Forelimb muscle (tissue), 1 donor: ENCODE measurements around the gene EBF3. TPM values are rescaled to one million over a fixed set of nuclear protein-coding genes. Genes with fewer than 3 reads are reported as not detected.

Experiments used
- DNase-seq: peaks from one replicate; pipeline ENCODE4 v3.0.0-alpha.2; 2013; ENCODE audit warnings: low read depth
- polyA plus RNA-seq: library from polyadenylated mRNA; unstranded; fragments of 120-200 nt; gene quantifications from one replicate; pipeline ENCODE4 v1.2.1, GENCODE V29; 2013; ENCODE audit not compliant: insufficient read length

EBF3 gene
- polyA plus RNA-seq, 1 donor, result 57.0 TPM

- DNase-seq, result no peak
These were observed 164.1 kb downstream of the EBF3 start for GRCh38 chr10:129799942-129800341.

GRCh38 chr10:129796710-129797420 lies 167.2 kb downstream of the EBF3 start:
- no peak for DNase-seq

GRCh38 chr10:129793996-129794395 lies 170.1 kb downstream of the EBF3 start:
- DNase-seq, result no peak

- no peak for DNase-seq
These were observed 170.6 kb downstream of the EBF3 start for GRCh38 chr10:129793479-129793878.

- DNase-seq, result no peak
These were observed 171.2 kb downstream of the EBF3 start for GRCh38 chr10:129792864-129793263.

- no peak for DNase-seq
These were observed 171.9 kb downstream of the EBF3 start for GRCh38 chr10:129792141-129792540.

GRCh38 chr10:129790715-129791446 lies 173.2 kb downstream of the EBF3 start:
- DNase-seq, result no peak

- no peak for DNase-seq
These were observed 175.9 kb downstream of the EBF3 start for GRCh38 chr10:129788215-129788614.

GRCh38 chr10:129787557-129787956 lies 176.5 kb downstream of the EBF3 start:
- no peak for DNase-seq

- no peak for DNase-seq
These were observed 177.9 kb downstream of the EBF3 start for GRCh38 chr10:129786216-129786615.

GRCh38 chr10:129785536-129785981 lies 178.5 kb downstream of the EBF3 start:
- no peak for DNase-seq

Other genes with a start within 250 kb of the EBF3 start
- gene C10orf143, start 146.6 kb upstream of the EBF3 start, polyA plus RNA-seq, result 2.7 TPM
- gene GLRX3, start 172.1 kb upstream of the EBF3 start, polyA plus RNA-seq, result 56.6 TPM